Esophagus muscularis mucosa (tissue), 3 donors: Measurements from ENCODE around the gene CTDSPL.

Source experiments
- POLR2A ChIP-seq: fragments of 450-650 bp; IDR thresholded peaks from one replicate; pipeline ENCODE4 v1.6.1; 2017; ENCODE audit warnings: antibody characterized with exemption, moderate library complexity, mild to moderate bottlenecking, low read depth
- POLR2AphosphoS5 ChIP-seq, 2 donors: sonication (generic); formaldehyde crosslinking; IDR thresholded peaks; one replicate each; pipeline ENCODE4 v1.6.1; 2017; ENCODE audit warnings: antibody characterized with exemption in 2 of 2
- TF ChIP-seq, protein P1 (sequence below), 3 experiments: fragments of 200-600 bp in 2 of 3; fragments of 450-650 bp in 1 of 3; sonication (generic) in 2 of 3; IDR thresholded peaks; one replicate each; pipeline ENCODE4 v1.5.1; 2017 to 2019; ENCODE audit warnings: antibody characterized with exemption in 3 of 3, mild to moderate bottlenecking in 2 of 3, moderate library complexity in 1 of 3

DNA sequence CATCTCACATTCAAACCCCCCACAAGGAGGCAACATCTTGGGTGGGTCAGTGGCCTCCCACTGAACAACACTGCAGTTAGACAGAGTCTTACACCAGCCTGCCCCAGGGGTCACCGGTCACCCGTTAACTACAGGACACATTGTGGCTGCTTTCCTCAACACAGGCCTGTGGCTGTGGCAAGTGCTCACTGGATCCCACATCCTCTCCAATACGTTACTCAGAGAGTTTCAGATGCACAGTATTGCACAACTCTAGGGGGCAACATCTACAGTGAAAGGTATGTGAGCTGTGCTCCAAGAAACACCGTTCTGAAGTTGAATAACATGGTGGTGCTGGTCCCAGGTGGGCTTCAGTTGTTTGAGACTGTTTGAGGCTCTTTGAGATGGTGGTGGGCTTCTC is 41.0 kb downstream of the CTDSPL start:
- TF ChIP-seq, protein P1, sequence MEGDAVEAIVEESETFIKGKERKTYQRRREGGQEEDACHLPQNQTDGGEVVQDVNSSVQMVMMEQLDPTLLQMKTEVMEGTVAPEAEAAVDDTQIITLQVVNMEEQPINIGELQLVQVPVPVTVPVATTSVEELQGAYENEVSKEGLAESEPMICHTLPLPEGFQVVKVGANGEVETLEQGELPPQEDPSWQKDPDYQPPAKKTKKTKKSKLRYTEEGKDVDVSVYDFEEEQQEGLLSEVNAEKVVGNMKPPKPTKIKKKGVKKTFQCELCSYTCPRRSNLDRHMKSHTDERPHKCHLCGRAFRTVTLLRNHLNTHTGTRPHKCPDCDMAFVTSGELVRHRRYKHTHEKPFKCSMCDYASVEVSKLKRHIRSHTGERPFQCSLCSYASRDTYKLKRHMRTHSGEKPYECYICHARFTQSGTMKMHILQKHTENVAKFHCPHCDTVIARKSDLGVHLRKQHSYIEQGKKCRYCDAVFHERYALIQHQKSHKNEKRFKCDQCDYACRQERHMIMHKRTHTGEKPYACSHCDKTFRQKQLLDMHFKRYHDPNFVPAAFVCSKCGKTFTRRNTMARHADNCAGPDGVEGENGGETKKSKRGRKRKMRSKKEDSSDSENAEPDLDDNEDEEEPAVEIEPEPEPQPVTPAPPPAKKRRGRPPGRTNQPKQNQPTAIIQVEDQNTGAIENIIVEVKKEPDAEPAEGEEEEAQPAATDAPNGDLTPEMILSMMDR (IDR thresholded peaks at IDR 0.05) = no peak
- TF ChIP-seq POLR2AphosphoS5 (IDR thresholded peaks at IDR 0.05) = no peak
- TF ChIP-seq POLR2A = no peak
